H9 (cell line): Measurements from ENCODE around the gene NEK4. TPM values are rescaled to one million over a fixed set of nuclear protein-coding genes. Genes with fewer than 3 reads are reported as not detected.

Experiments used
- DNase-seq: peaks from one replicate; pipeline ENCODE4 v3.0.0-alpha.2; 2017
- H2AFZ ChIP-seq: one replicate; pipeline ENCODE4 v1.6.1; 2013; ENCODE audit warnings: mild to moderate bottlenecking, low read length, control low read depth, moderate library complexity
- H2AK5ac ChIP-seq: 2 replicates; pipeline ENCODE4 v1.6.1; 2013; ENCODE audit warnings: low read length, control low read depth, mixed read lengths; ENCODE audit not compliant: insufficient read length
- H2BK120ac ChIP-seq: one replicate; pipeline ENCODE4 v1.6.1; 2013; ENCODE audit warnings: low read depth, mild to moderate bottlenecking, low read length, control low read depth, inconsistent platforms; ENCODE audit not compliant: poor library complexity, severe bottlenecking
- H2BK12ac ChIP-seq: 2 replicates; pipeline ENCODE4 v1.6.1; 2013; ENCODE audit warnings: low read length, control low read depth, mixed read lengths, low read depth; ENCODE audit not compliant: insufficient read length
- H2BK15ac ChIP-seq: 2 replicates; pipeline ENCODE4 v1.6.1; 2013; ENCODE audit warnings: low read depth, low read length, control low read depth
- H2BK20ac ChIP-seq: one replicate; pipeline ENCODE4 v1.6.1; 2013; ENCODE audit warnings: low read depth, mild to moderate bottlenecking, low read length, control low read depth, inconsistent platforms; ENCODE audit not compliant: poor library complexity, severe bottlenecking
- H2BK5ac ChIP-seq: 2 replicates; pipeline ENCODE4 v1.6.1; 2013; ENCODE audit warnings: low read length, control low read depth, mixed read lengths; ENCODE audit not compliant: insufficient read length
- H3K14ac ChIP-seq: 2 replicates; pipeline ENCODE4 v1.6.1; 2013; ENCODE audit warnings: low read length, control low read depth; ENCODE audit not compliant: insufficient read depth
- H3K18ac ChIP-seq: 2 replicates; pipeline ENCODE4 v1.6.1; 2013; ENCODE audit warnings: low read depth, mild to moderate bottlenecking, mixed read lengths, low read length, control low read depth; ENCODE audit not compliant: insufficient read length
- H3K23ac ChIP-seq: 2 replicates; pipeline ENCODE4 v1.6.1; 2013; ENCODE audit warnings: low read length, control low read depth, mixed read lengths, low read depth; ENCODE audit not compliant: insufficient read length
- H3K23me2 ChIP-seq: 2 replicates; pipeline ENCODE4 v1.6.1; 2013; ENCODE audit warnings: low read depth, mild to moderate bottlenecking, mixed read lengths, low read length, control low read depth; ENCODE audit not compliant: insufficient read length, poor library complexity, severe bottlenecking
- H3K27ac ChIP-seq: 2 replicates; pipeline ENCODE4 v1.5.1; 2013; ENCODE audit warnings: low read length, control low read depth, mixed read lengths, low read depth; ENCODE audit not compliant: insufficient read length
- H3K27me3 ChIP-seq: 2 replicates; pipeline ENCODE4 v1.6.1; 2013; ENCODE audit warnings: low read length, control low read depth, inconsistent platforms; ENCODE audit not compliant: insufficient read depth
- H3K4ac ChIP-seq: 2 replicates; pipeline ENCODE4 v1.6.1; 2013; ENCODE audit warnings: low read depth, mild to moderate bottlenecking, control low read depth, inconsistent platforms, low read length, moderate library complexity
- H3K4me1 ChIP-seq: 2 replicates; pipeline ENCODE4 v1.6.1; 2013; ENCODE audit warnings: low read length, control low read depth, inconsistent platforms; ENCODE audit not compliant: insufficient read depth
- H3K4me2 ChIP-seq: 2 replicates; pipeline ENCODE4 v1.6.1; 2013; ENCODE audit warnings: low read length, control low read depth, mixed read lengths; ENCODE audit not compliant: insufficient read length, insufficient read depth
- H3K56ac ChIP-seq: 2 replicates; pipeline ENCODE4 v1.6.1; 2013; ENCODE audit warnings: low read depth, mild to moderate bottlenecking, mixed read lengths, low read length, control low read depth; ENCODE audit not compliant: insufficient read length
- H3K79me1 ChIP-seq: 2 replicates; pipeline ENCODE4 v1.6.1; 2013; ENCODE audit warnings: low read depth, mild to moderate bottlenecking, moderate library complexity, low read length, control low read depth, inconsistent platforms; ENCODE audit not compliant: insufficient read depth, poor library complexity, severe bottlenecking
- H3K79me2 ChIP-seq: 2 replicates; pipeline ENCODE4 v1.6.1; 2013; ENCODE audit warnings: low read length, control low read depth, inconsistent platforms; ENCODE audit not compliant: insufficient read depth
- H3K9ac ChIP-seq: 2 replicates; pipeline ENCODE4 v1.6.1; 2013; ENCODE audit warnings: low read length, control low read depth, mixed read lengths; ENCODE audit not compliant: insufficient read length; ENCODE audit errors: extremely low read depth
- H3K9me3 ChIP-seq: one replicate; pipeline ENCODE4 v1.6.1; 2013; ENCODE audit warnings: low read depth, low read length, inconsistent platforms; ENCODE audit not compliant: control insufficient read depth
- H3T11ph ChIP-seq: one replicate; pipeline ENCODE4 v1.6.1; 2013; ENCODE audit warnings: mild to moderate bottlenecking, low read length, control low read depth, inconsistent platforms
- H4K20me1 ChIP-seq: one replicate; pipeline ENCODE4 v1.6.1; 2013; ENCODE audit not compliant: control insufficient read depth, insufficient read length, insufficient read depth
- H4K5ac ChIP-seq: 2 replicates; pipeline ENCODE4 v1.6.1; 2013; ENCODE audit warnings: low read depth, mild to moderate bottlenecking, mixed read lengths, low read length, control low read depth; ENCODE audit not compliant: insufficient read length
- H4K8ac ChIP-seq: replicated peaks from 2 replicates; pipeline ENCODE4 v1.6.1; 2013; ENCODE audit warnings: low read length, control low read depth, mixed read lengths, low read depth; ENCODE audit not compliant: insufficient read length
- H4K91ac ChIP-seq: 2 replicates; pipeline ENCODE4 v1.6.1; 2013; ENCODE audit warnings: low read depth, mild to moderate bottlenecking, moderate library complexity, mixed read lengths, low read length, control low read depth; ENCODE audit not compliant: insufficient read length
- H3K27ac Mint-ChIP-seq, 3 experiments: 2 replicates in 2 of 3; 3 replicates in 1 of 3; pipeline ENCODE4 v1.8.0; 2020 to 2021; ENCODE audit warnings: mixed read lengths in 3 of 3, mild to moderate bottlenecking in 1 of 3, moderate library complexity in 1 of 3
- H3K27me3 Mint-ChIP-seq: 2 replicates; pipeline ENCODE4 v1.8.0; 2021; ENCODE audit warnings: low read depth, mild to moderate bottlenecking, moderate library complexity, mixed read lengths
- H3K36me3 Mint-ChIP-seq, 3 experiments: 2 replicates in 2 of 3; 3 replicates in 1 of 3; pipeline ENCODE4 v1.8.0; 2020 to 2021; ENCODE audit warnings: low read depth in 3 of 3, mixed read lengths in 3 of 3; ENCODE audit not compliant: insufficient read depth in 1 of 3
- H3K4me1 Mint-ChIP-seq, 2 experiments: 2 replicates each; pipeline ENCODE4 v1.8.0; 2020; ENCODE audit warnings: mixed read lengths in 2 of 2
- H3K4me3 Mint-ChIP-seq, 2 experiments: 2 replicates in 1 of 2; 3 replicates in 1 of 2; pipeline ENCODE4 v1.8.0; 2020 to 2021; ENCODE audit warnings: mild to moderate bottlenecking in 2 of 2, mixed read lengths in 2 of 2, moderate library complexity in 1 of 2
- H3K9me3 Mint-ChIP-seq, 2 experiments: 2 replicates in 1 of 2; 3 replicates in 1 of 2; pipeline ENCODE4 v1.8.0; 2020; ENCODE audit warnings: mild to moderate bottlenecking in 2 of 2, mixed read lengths in 2 of 2, moderate library complexity in 1 of 2
- WGBS: extraction: QIAGEN DNeasy Blood & Tissue Kit; methylation state at CpG from one replicate; pipeline ENCODE4 v1.1.7; 2013; ENCODE audit warnings: missing lambda C conversion rate, low lambda C conversion rate, mixed read lengths; ENCODE audit not compliant: insufficient read length; ENCODE audit errors: extremely low coverage; 5-methylcytosine and 5-hydroxymethylcytosine counted together
- total RNA-seq: library from RNA; stranded (reverse); gene quantifications from 2 replicates; pipeline ENCODE4 v1.2.1, GENCODE V29; 2021
- TF ChIP-seq, protein P1 (sequence below): fragments of 200-600 bp; sonication (generic); conservative IDR thresholded peaks from 3 replicates; pipeline ENCODE4 v1.8.0; 2021; ENCODE audit warnings: antibody characterized with exemption, mild to moderate bottlenecking

The NEK4 gene
- total RNA-seq, 1 experiment from 2014 or later, result 36.0 TPM

DNA sequence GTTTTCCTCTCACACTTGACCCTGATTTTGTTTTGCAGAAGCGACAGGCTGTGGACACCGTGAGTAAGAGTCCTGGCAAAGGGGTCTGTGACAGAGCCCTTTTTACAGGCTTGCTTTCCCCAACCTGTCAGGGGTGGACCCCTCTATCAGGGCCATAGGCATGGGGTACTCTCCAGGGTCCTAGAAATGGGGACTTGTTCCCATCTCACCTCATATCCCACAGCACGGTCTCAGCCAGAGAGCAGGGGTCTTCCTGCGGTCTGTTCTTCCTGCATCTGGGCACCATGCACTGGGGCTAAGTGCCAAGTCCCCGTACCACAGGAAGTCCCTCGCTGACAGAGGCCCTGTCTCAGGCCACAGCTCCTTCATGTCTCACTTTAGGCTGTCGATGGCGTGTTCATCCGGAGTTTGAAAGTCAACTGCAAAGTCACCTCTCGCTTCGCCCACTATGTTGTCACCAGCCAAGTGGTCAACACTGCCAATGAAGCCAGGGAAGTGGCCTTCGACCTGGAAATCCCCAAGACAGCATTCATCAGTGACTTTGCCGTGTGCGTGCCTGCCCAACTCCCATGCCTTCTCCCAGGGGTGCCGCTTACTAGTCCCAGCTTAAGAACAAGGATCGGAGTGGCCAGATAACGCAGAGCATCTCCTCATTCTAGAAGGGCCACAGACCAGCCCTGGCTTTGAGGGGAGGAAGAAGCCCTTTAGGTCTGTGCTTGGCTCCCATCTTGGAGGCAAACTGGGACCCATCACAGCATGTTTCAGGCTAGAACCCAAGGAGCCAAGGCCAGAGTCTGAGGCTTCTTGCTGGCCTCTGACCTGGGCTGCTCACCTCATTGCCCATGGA lies 7.4 kb upstream of the NEK4 start:
- no peak overlapping the region for H3K9ac ChIP-seq
- H4K91ac ChIP-seq, result no peak overlapping the region
- no peak overlapping the region for H2AK5ac ChIP-seq
- H3K9me3 ChIP-seq, result no peaks in the 10 kb centered on the region
- no peak overlapping the region for H2BK12ac ChIP-seq
- no peak overlapping the region for H3K14ac ChIP-seq
- H3K4me1 ChIP-seq, result peaks cover 3% of the 10 kb centered on the region
- no peak overlapping the region for H2BK5ac ChIP-seq
- peaks cover 13% of the 10 kb centered on the region for H3K27me3 Mint-ChIP-seq
- H3K4me1 Mint-ChIP-seq, result peaks cover 12 to 13% of the 10 kb centered on the region in 2 experiments
- no peaks in the 10 kb centered on the region for H3K9me3 Mint-ChIP-seq
- no peak overlapping the region for H3K4me3 Mint-ChIP-seq
- no peak overlapping the region for H3K27ac ChIP-seq
- H4K20me1 ChIP-seq, result no peaks in the 10 kb centered on the region
- no peak overlapping the region for H3K23ac ChIP-seq
- H3K27ac Mint-ChIP-seq, result no peak overlapping the region
- no peak overlapping the region for H3K4me2 ChIP-seq
- no peaks in the 10 kb centered on the region for H3K36me3 Mint-ChIP-seq
- no peak overlapping the region for H3K4ac ChIP-seq
- H3K56ac ChIP-seq, result no peak overlapping the region
- no peak overlapping the region for H3T11ph ChIP-seq
- TF ChIP-seq, protein P1, sequence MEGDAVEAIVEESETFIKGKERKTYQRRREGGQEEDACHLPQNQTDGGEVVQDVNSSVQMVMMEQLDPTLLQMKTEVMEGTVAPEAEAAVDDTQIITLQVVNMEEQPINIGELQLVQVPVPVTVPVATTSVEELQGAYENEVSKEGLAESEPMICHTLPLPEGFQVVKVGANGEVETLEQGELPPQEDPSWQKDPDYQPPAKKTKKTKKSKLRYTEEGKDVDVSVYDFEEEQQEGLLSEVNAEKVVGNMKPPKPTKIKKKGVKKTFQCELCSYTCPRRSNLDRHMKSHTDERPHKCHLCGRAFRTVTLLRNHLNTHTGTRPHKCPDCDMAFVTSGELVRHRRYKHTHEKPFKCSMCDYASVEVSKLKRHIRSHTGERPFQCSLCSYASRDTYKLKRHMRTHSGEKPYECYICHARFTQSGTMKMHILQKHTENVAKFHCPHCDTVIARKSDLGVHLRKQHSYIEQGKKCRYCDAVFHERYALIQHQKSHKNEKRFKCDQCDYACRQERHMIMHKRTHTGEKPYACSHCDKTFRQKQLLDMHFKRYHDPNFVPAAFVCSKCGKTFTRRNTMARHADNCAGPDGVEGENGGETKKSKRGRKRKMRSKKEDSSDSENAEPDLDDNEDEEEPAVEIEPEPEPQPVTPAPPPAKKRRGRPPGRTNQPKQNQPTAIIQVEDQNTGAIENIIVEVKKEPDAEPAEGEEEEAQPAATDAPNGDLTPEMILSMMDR, result no peak
- no peak overlapping the region for H4K8ac ChIP-seq
- H3K18ac ChIP-seq, result no peak overlapping the region
- H3K23me2 ChIP-seq, result no peaks in the 10 kb centered on the region
- H2BK20ac ChIP-seq, result no peak overlapping the region
- no peak overlapping the region for H2BK15ac ChIP-seq
- H2AFZ ChIP-seq, result no peak overlapping the region
- H2BK120ac ChIP-seq, result no peak overlapping the region
- no peak overlapping the region for H4K5ac ChIP-seq
- no peaks in the 10 kb centered on the region for H3K79me1 ChIP-seq
- no peaks in the 10 kb centered on the region for H3K27me3 ChIP-seq
- no peaks in the 10 kb centered on the region for H3K79me2 ChIP-seq
- no CpG with 5 or more reads among the region's 17 CpGs for WGBS
- no peak for DNase-seq
